Stimulated activated CD4-positive, alpha-beta T cell treated with anti-CD3 and anti-CD28 coated beads, Interleukin-12 subunit alpha, Interleukin-12 subunit beta, amount 100 ng/mL, for 4 hours (primary cell): ENCODE results near the gene RPA4.
"Not testable (repeated sequence)": the region's sequence is repeated elsewhere in the genome, so short reads cannot be mapped to it uniquely, and the experiment has no call there.

Experiments
- DNase-seq: peaks from one replicate; pipeline ENCODE4 v3.0.0-alpha.2; 2020

Gene RPA4

GRCh38 chrX:96883608-96884007 lies at the start of gene RPA4:
Gene RPA4 (plus strand): TSS chrX:96883908. CDS start chrX:96884311, 403 bp downstream.
- DNase-seq, result no peak

GRCh38 chrX:96834137-96834536 lies 49.6 kb upstream of the RPA4 start:
- no peak for DNase-seq

GRCh38 chrX:96835660-96836289 lies 47.9 kb upstream of the RPA4 start:
- no peak for DNase-seq

GRCh38 chrX:96837808-96838207 lies 45.9 kb upstream of the RPA4 start:
- no peak for DNase-seq

- no peak for DNase-seq
These were observed 45.2 kb upstream of the RPA4 start for GRCh38 chrX:96838537-96838936.

- DNase-seq, result no peak
These were observed 42.4 kb upstream of the RPA4 start for GRCh38 chrX:96841325-96841724.

GRCh38 chrX:96841866-96842265 lies 41.8 kb upstream of the RPA4 start:
- not testable (repeated sequence) for DNase-seq

GRCh38 chrX:96843566-96843965 lies 40.1 kb upstream of the RPA4 start:
- no peak for DNase-seq

- no peak for DNase-seq
These were observed 36.9 kb upstream of the RPA4 start for GRCh38 chrX:96846841-96847240.

GRCh38 chrX:96859422-96859821 lies 24.3 kb upstream of the RPA4 start:
- DNase-seq, result not testable (repeated sequence)

GRCh38 chrX:96861218-96861617 lies 22.5 kb upstream of the RPA4 start:
- DNase-seq, result no peak

- DNase-seq, result no peak
These were observed 22.0 kb upstream of the RPA4 start for GRCh38 chrX:96861661-96862060.

- no peak for DNase-seq
These were observed 319 bp downstream of the RPA4 start for GRCh38 chrX:96884027-96884426.

GRCh38 chrX:96889726-96890125 lies 6.0 kb downstream of the RPA4 start:
- no peak for DNase-seq

GRCh38 chrX:96906741-96907140 lies 23.0 kb downstream of the RPA4 start:
- no peak for DNase-seq

GRCh38 chrX:96907516-96908272 lies 24.0 kb downstream of the RPA4 start:
- no peak for DNase-seq

GRCh38 chrX:96909291-96909690 lies 25.6 kb downstream of the RPA4 start:
- no peak for DNase-seq

GRCh38 chrX:96918864-96919263 lies 35.2 kb downstream of the RPA4 start:
- DNase-seq, result no peak

GRCh38 chrX:96919672-96920071 lies 36.0 kb downstream of the RPA4 start:
- no peak for DNase-seq

GRCh38 chrX:96924581-96924980 lies 40.9 kb downstream of the RPA4 start:
- DNase-seq, result no peak

- no peak for DNase-seq
These were observed 45.3 kb downstream of the RPA4 start for GRCh38 chrX:96929036-96929435.
